H9 (cell line): ENCODE results near the gene RNF227. TPM values are rescaled to one million over a fixed set of nuclear protein-coding genes. Genes with fewer than 3 reads are reported as not detected.

ENCODE experiments used
- DNase-seq: peaks from one replicate; pipeline ENCODE4 v3.0.0-alpha.2; 2017
- H2AFZ ChIP-seq: one replicate; pipeline ENCODE4 v1.6.1; 2013; ENCODE audit warnings: mild to moderate bottlenecking, low read length, control low read depth, moderate library complexity
- H2AK5ac ChIP-seq: 2 replicates; pipeline ENCODE4 v1.6.1; 2013; ENCODE audit warnings: low read length, control low read depth, mixed read lengths; ENCODE audit not compliant: insufficient read length
- H2BK120ac ChIP-seq: one replicate; pipeline ENCODE4 v1.6.1; 2013; ENCODE audit warnings: low read depth, mild to moderate bottlenecking, low read length, control low read depth, inconsistent platforms; ENCODE audit not compliant: poor library complexity, severe bottlenecking
- H2BK12ac ChIP-seq: 2 replicates; pipeline ENCODE4 v1.6.1; 2013; ENCODE audit warnings: low read length, control low read depth, mixed read lengths, low read depth; ENCODE audit not compliant: insufficient read length
- H2BK15ac ChIP-seq: 2 replicates; pipeline ENCODE4 v1.6.1; 2013; ENCODE audit warnings: low read depth, low read length, control low read depth
- H2BK20ac ChIP-seq: one replicate; pipeline ENCODE4 v1.6.1; 2013; ENCODE audit warnings: low read depth, mild to moderate bottlenecking, low read length, control low read depth, inconsistent platforms; ENCODE audit not compliant: poor library complexity, severe bottlenecking
- H2BK5ac ChIP-seq: 2 replicates; pipeline ENCODE4 v1.6.1; 2013; ENCODE audit warnings: low read length, control low read depth, mixed read lengths; ENCODE audit not compliant: insufficient read length
- H3K14ac ChIP-seq: 2 replicates; pipeline ENCODE4 v1.6.1; 2013; ENCODE audit warnings: low read length, control low read depth; ENCODE audit not compliant: insufficient read depth
- H3K18ac ChIP-seq: 2 replicates; pipeline ENCODE4 v1.6.1; 2013; ENCODE audit warnings: low read depth, mild to moderate bottlenecking, mixed read lengths, low read length, control low read depth; ENCODE audit not compliant: insufficient read length
- H3K23ac ChIP-seq: 2 replicates; pipeline ENCODE4 v1.6.1; 2013; ENCODE audit warnings: low read length, control low read depth, mixed read lengths, low read depth; ENCODE audit not compliant: insufficient read length
- H3K23me2 ChIP-seq: 2 replicates; pipeline ENCODE4 v1.6.1; 2013; ENCODE audit warnings: low read depth, mild to moderate bottlenecking, mixed read lengths, low read length, control low read depth; ENCODE audit not compliant: insufficient read length, poor library complexity, severe bottlenecking
- H3K27ac ChIP-seq: 2 replicates; pipeline ENCODE4 v1.5.1; 2013; ENCODE audit warnings: low read length, control low read depth, mixed read lengths, low read depth; ENCODE audit not compliant: insufficient read length
- H3K27me3 ChIP-seq: 2 replicates; pipeline ENCODE4 v1.6.1; 2013; ENCODE audit warnings: low read length, control low read depth, inconsistent platforms; ENCODE audit not compliant: insufficient read depth
- H3K4ac ChIP-seq: 2 replicates; pipeline ENCODE4 v1.6.1; 2013; ENCODE audit warnings: low read depth, mild to moderate bottlenecking, control low read depth, inconsistent platforms, low read length, moderate library complexity
- H3K4me1 ChIP-seq: 2 replicates; pipeline ENCODE4 v1.6.1; 2013; ENCODE audit warnings: low read length, control low read depth, inconsistent platforms; ENCODE audit not compliant: insufficient read depth
- H3K4me2 ChIP-seq: 2 replicates; pipeline ENCODE4 v1.6.1; 2013; ENCODE audit warnings: low read length, control low read depth, mixed read lengths; ENCODE audit not compliant: insufficient read length, insufficient read depth
- H3K56ac ChIP-seq: 2 replicates; pipeline ENCODE4 v1.6.1; 2013; ENCODE audit warnings: low read depth, mild to moderate bottlenecking, mixed read lengths, low read length, control low read depth; ENCODE audit not compliant: insufficient read length
- H3K79me1 ChIP-seq: 2 replicates; pipeline ENCODE4 v1.6.1; 2013; ENCODE audit warnings: low read depth, mild to moderate bottlenecking, moderate library complexity, low read length, control low read depth, inconsistent platforms; ENCODE audit not compliant: insufficient read depth, poor library complexity, severe bottlenecking
- H3K79me2 ChIP-seq: 2 replicates; pipeline ENCODE4 v1.6.1; 2013; ENCODE audit warnings: low read length, control low read depth, inconsistent platforms; ENCODE audit not compliant: insufficient read depth
- H3K9ac ChIP-seq: 2 replicates; pipeline ENCODE4 v1.6.1; 2013; ENCODE audit warnings: low read length, control low read depth, mixed read lengths; ENCODE audit not compliant: insufficient read length; ENCODE audit errors: extremely low read depth
- H3K9me3 ChIP-seq: one replicate; pipeline ENCODE4 v1.6.1; 2013; ENCODE audit warnings: low read depth, low read length, inconsistent platforms; ENCODE audit not compliant: control insufficient read depth
- H3T11ph ChIP-seq: one replicate; pipeline ENCODE4 v1.6.1; 2013; ENCODE audit warnings: mild to moderate bottlenecking, low read length, control low read depth, inconsistent platforms
- H4K20me1 ChIP-seq: one replicate; pipeline ENCODE4 v1.6.1; 2013; ENCODE audit not compliant: control insufficient read depth, insufficient read length, insufficient read depth
- H4K5ac ChIP-seq: 2 replicates; pipeline ENCODE4 v1.6.1; 2013; ENCODE audit warnings: low read depth, mild to moderate bottlenecking, mixed read lengths, low read length, control low read depth; ENCODE audit not compliant: insufficient read length
- H4K8ac ChIP-seq: replicated peaks from 2 replicates; pipeline ENCODE4 v1.6.1; 2013; ENCODE audit warnings: low read length, control low read depth, mixed read lengths, low read depth; ENCODE audit not compliant: insufficient read length
- H4K91ac ChIP-seq: 2 replicates; pipeline ENCODE4 v1.6.1; 2013; ENCODE audit warnings: low read depth, mild to moderate bottlenecking, moderate library complexity, mixed read lengths, low read length, control low read depth; ENCODE audit not compliant: insufficient read length
- H3K27ac Mint-ChIP-seq, 3 experiments: 2 replicates in 2 of 3; 3 replicates in 1 of 3; pipeline ENCODE4 v1.8.0; 2020 to 2021; ENCODE audit warnings: mixed read lengths in 3 of 3, mild to moderate bottlenecking in 1 of 3, moderate library complexity in 1 of 3
- H3K27me3 Mint-ChIP-seq: 2 replicates; pipeline ENCODE4 v1.8.0; 2021; ENCODE audit warnings: low read depth, mild to moderate bottlenecking, moderate library complexity, mixed read lengths
- H3K36me3 Mint-ChIP-seq, 3 experiments: 2 replicates in 2 of 3; 3 replicates in 1 of 3; pipeline ENCODE4 v1.8.0; 2020 to 2021; ENCODE audit warnings: low read depth in 3 of 3, mixed read lengths in 3 of 3; ENCODE audit not compliant: insufficient read depth in 1 of 3
- H3K4me1 Mint-ChIP-seq, 2 experiments: 2 replicates each; pipeline ENCODE4 v1.8.0; 2020; ENCODE audit warnings: mixed read lengths in 2 of 2
- H3K4me3 Mint-ChIP-seq, 2 experiments: 2 replicates in 1 of 2; 3 replicates in 1 of 2; pipeline ENCODE4 v1.8.0; 2020 to 2021; ENCODE audit warnings: mild to moderate bottlenecking in 2 of 2, mixed read lengths in 2 of 2, moderate library complexity in 1 of 2
- H3K9me3 Mint-ChIP-seq, 2 experiments: 2 replicates in 1 of 2; 3 replicates in 1 of 2; pipeline ENCODE4 v1.8.0; 2020; ENCODE audit warnings: mild to moderate bottlenecking in 2 of 2, mixed read lengths in 2 of 2, moderate library complexity in 1 of 2
- WGBS: extraction: QIAGEN DNeasy Blood & Tissue Kit; methylation state at CpG from one replicate; pipeline ENCODE4 v1.1.7; 2013; ENCODE audit warnings: missing lambda C conversion rate, low lambda C conversion rate, mixed read lengths; ENCODE audit not compliant: insufficient read length; ENCODE audit errors: extremely low coverage; 5-methylcytosine and 5-hydroxymethylcytosine counted together
- total RNA-seq: library from RNA; stranded (reverse); gene quantifications from 2 replicates; pipeline ENCODE4 v1.2.1, GENCODE V29; 2021
- TF ChIP-seq, protein P1 (sequence below): fragments of 200-600 bp; sonication (generic); conservative IDR thresholded peaks from 3 replicates; pipeline ENCODE4 v1.8.0; 2021; ENCODE audit warnings: antibody characterized with exemption, mild to moderate bottlenecking

RNF227 gene
- total RNA-seq, 1 experiment from 2014 or later: 1.9 TPM

DNA sequence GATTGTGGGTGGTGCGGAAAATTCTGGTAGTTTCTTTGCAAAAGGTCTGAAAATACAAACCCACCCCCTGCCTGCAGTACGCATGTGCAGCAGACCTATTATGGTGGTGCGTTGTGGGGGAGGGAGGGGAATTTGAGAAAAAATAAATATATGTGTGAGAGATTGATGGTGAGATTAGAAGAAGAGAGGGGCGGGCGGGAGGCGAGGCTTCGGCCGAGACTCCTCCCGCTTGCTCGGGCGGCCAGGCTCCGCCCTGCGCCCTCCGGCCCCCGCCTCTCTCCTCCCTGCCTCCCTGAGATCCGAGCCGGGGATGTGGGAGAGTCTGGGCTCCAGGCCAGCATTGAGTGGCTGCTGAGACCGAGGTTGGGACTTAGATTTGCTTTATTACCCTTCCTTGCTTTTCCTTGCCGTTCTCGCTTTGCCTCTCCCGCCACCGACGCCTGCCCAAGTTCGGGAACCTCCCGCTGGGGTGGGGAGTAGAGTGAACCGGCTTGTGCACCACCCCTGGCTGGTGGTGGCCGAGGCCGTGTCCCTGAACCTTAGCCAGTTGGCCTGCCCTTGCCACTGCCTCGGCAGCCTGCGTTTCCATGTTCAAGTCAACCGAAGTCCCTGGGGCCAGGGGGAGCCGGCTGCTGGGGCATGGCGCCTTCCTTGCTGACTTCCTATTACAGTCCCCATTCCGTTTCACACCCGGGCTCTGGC is 28.5 kb downstream of the RNF227 start:
- peak; percentile 87 for DNase-seq

More for the DNA sequence above, 28.5 kb downstream of the RNF227 start:
- Histone ChIP-seq H3K56ac (no peak overlapping the region), H3K27me3 (no peaks in the 10 kb centered on the region; the same call in 1 of the 2 replicates), H3K9ac (peak overlapping the region; percentile 12), H3K27ac (no peak overlapping the region), H3K18ac (no peak overlapping the region), H4K91ac (no peak overlapping the region), H3K23ac (no peak overlapping the region), H3T11ph (no peak overlapping the region), H3K79me2 (no peaks in the 10 kb centered on the region), H3K4me1 (no peaks in the 10 kb centered on the region), H3K23me2 (peaks cover 28% of the 10 kb centered on the region), H2BK5ac (no peak overlapping the region), H2BK20ac (no peak overlapping the region), H3K4me2 (peak overlapping the region; percentile 82), H3K4ac (no peak overlapping the region), H2BK12ac (no peak overlapping the region), H3K9me3 (no peaks in the 10 kb centered on the region), H4K20me1 (no peaks in the 10 kb centered on the region), H2AK5ac (no peak overlapping the region), H2BK15ac (no peak overlapping the region), H3K14ac (peak overlapping the region; percentile 64; the same call in 1 of the 2 replicates), H2BK120ac (no peak overlapping the region), H4K5ac (no peak overlapping the region), H4K8ac (no peak overlapping the region), H2AFZ (no peak overlapping the region), H3K79me1 (no peaks in the 10 kb centered on the region)
- peaks cover 0 to 13% (median 0%) of the 10 kb centered on the region in 3 experiments; a peak in 3 of 7 replicates for H3K36me3 Mint-ChIP-seq
- H3K27ac Mint-ChIP-seq: no peak overlapping the region
- peaks cover 3 to 4% of the 10 kb centered on the region in 2 experiments for H3K4me1 Mint-ChIP-seq
- H3K27me3 Mint-ChIP-seq: no peaks in the 10 kb centered on the region; the same call in none of the 2 replicates
- no peaks in the 10 kb centered on the region for H3K9me3 Mint-ChIP-seq
- H3K4me3 Mint-ChIP-seq: no peak overlapping the region
- TF ChIP-seq, protein P1, sequence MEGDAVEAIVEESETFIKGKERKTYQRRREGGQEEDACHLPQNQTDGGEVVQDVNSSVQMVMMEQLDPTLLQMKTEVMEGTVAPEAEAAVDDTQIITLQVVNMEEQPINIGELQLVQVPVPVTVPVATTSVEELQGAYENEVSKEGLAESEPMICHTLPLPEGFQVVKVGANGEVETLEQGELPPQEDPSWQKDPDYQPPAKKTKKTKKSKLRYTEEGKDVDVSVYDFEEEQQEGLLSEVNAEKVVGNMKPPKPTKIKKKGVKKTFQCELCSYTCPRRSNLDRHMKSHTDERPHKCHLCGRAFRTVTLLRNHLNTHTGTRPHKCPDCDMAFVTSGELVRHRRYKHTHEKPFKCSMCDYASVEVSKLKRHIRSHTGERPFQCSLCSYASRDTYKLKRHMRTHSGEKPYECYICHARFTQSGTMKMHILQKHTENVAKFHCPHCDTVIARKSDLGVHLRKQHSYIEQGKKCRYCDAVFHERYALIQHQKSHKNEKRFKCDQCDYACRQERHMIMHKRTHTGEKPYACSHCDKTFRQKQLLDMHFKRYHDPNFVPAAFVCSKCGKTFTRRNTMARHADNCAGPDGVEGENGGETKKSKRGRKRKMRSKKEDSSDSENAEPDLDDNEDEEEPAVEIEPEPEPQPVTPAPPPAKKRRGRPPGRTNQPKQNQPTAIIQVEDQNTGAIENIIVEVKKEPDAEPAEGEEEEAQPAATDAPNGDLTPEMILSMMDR: no peak
- WGBS: no CpG with 5 or more reads among the region's 35 CpGs
